Measurements from ENCODE around the gene DLG3. TPM values are rescaled to one million over a fixed set of nuclear protein-coding genes. Genes with fewer than 3 reads are reported as not detected.

The DLG3 gene
- total RNA-seq, 1 donor from 2014 or later: 6.5 TPM

DNA sequence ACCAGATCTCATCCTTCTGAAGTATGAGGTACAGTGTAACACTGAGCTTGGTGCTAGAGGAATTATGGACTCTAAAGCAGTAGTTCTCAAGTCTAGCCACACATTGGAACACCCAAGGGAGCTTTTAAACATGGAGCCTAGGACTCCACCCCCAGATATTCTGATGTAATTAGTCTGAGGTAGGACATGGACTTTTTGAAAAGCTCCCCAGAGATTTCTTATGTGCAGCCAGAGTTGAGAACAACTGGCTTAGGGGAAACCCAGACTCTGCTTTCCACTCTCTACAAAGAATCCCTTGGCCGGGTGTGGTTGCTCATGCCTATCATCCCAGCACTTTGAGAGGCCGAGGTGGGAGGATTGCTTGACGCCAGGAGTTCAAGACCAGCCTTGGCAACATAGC, 33.2 kb upstream of the DLG3 start:
- no peak for DNase-seq (ENCODE audit: low spot score in 2 of 2)
- Histone ChIP-seq H3K9me3 (no peaks in the 10 kb centered on the region), H3K27me3 (no peaks in the 10 kb centered on the region), H3K4me3 (no peak overlapping the region), H3K27ac (no peak overlapping the region), H3K36me3 (no peaks in the 10 kb centered on the region), H3K4me1 (no peaks in the 10 kb centered on the region)
- intact Hi-C loops (cut with DNase I): no loop called here
- TF ChIP-seq, protein P1, sequence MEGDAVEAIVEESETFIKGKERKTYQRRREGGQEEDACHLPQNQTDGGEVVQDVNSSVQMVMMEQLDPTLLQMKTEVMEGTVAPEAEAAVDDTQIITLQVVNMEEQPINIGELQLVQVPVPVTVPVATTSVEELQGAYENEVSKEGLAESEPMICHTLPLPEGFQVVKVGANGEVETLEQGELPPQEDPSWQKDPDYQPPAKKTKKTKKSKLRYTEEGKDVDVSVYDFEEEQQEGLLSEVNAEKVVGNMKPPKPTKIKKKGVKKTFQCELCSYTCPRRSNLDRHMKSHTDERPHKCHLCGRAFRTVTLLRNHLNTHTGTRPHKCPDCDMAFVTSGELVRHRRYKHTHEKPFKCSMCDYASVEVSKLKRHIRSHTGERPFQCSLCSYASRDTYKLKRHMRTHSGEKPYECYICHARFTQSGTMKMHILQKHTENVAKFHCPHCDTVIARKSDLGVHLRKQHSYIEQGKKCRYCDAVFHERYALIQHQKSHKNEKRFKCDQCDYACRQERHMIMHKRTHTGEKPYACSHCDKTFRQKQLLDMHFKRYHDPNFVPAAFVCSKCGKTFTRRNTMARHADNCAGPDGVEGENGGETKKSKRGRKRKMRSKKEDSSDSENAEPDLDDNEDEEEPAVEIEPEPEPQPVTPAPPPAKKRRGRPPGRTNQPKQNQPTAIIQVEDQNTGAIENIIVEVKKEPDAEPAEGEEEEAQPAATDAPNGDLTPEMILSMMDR (IDR thresholded peaks at IDR 0.05): no peak

DNA sequence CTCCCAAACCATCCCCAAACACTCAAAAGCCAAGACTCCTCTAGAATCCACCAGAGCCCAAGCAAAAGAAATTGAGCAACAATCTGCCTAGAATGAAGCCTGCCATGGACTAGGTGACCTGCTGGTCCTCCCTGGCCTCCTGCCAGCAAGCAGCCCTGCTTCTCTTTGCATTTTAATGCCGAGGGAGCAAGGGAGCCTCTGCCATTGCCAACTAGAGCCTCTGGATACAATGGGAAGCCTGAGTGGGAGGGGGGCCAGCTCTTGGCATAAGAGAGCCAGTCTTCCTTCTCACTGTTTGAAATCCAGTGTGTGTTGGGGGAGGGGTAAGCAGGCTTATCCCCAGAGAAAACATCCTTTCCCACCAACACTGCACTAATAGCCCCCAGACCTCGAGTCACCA, 23.0 kb upstream of the DLG3 start:
- no peaks in the 10 kb centered on the region for H3K27me3 ChIP-seq

GRCh38 chrX:70422851-70423341, 21.7 kb upstream of the DLG3 start, which contains the start of gene GDPD2:
TSS of gene GDPD2 (plus strand) at chrX:70423314. CDS start at chrX:70424985, 1,671 bp downstream.
- H3K27ac ChIP-seq: no peak within 1 kb of the TSS
- H3K27me3 ChIP-seq: no peaks in the 10 kb centered on the region
- no peaks in the 10 kb centered on the region for H3K36me3 ChIP-seq
- intact Hi-C loops (cut with DNase I): no loop called here
- no peak for DNase-seq (ENCODE audit: low spot score in 2 of 2)
- no peak within 1 kb of the TSS for H3K4me3 ChIP-seq
- H3K9me3 ChIP-seq: no peaks in the 10 kb centered on the region
- no peaks in the 10 kb centered on the region for H3K4me1 ChIP-seq
- TF ChIP-seq, protein P1 (IDR thresholded peaks at IDR 0.05): peak in 2 of 3 experiments; percentile 17 to 47

More for the DNA sequence above, 23.0 kb upstream of the DLG3 start:
- H3K9me3 ChIP-seq: no peaks in the 10 kb centered on the region
- H3K27ac ChIP-seq: no peak overlapping the region
- H3K4me3 ChIP-seq: no peak overlapping the region
- DNase-seq (ENCODE audit: low spot score in 2 of 2): no peak
- intact Hi-C loops (cut with DNase I): no loop called here
- TF ChIP-seq, protein P1 (IDR thresholded peaks at IDR 0.05): no peak
- H3K36me3 ChIP-seq: no peaks in the 10 kb centered on the region
- H3K4me1 ChIP-seq: no peaks in the 10 kb centered on the region

DNA sequence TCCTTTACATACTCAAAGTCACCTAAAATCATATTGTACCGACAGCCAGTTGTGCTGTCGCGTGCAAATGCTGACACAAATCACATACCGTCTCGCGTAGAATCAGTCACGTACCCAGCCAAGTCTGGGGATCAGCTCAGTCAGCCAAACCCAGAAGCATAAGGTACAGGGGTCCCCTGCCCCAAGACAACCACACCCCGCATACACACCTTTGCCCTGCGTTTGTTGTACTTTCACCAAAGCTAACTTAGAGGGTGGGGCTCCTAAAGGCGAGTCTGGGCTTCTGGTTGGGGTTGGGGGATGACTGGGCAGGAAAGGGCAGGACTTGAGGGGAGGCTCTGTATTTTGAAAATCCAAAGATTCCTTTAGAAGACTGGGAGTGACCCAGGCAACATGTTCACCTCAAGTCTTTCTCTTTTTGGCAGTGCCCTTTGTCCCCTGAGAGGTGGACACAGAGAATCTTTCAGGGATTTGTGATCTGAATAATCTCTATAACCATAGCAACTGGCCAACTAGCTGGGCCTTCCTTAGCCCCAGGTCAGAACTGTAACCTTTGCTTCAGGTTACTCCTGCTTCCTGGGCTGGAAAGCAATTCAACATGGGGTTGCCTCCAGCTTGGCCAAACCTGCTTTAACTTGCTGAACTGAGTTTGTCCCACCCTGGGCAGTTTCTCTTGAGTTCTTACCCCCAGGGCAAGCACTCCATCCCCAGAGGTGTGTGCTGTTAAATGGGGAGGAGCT, 20.5 kb upstream of the DLG3 start:
- intact Hi-C loops (cut with DNase I): no loop called here
- TF ChIP-seq, protein P1 (IDR thresholded peaks at IDR 0.05): no peak
- Histone ChIP-seq H3K4me1 (no peaks in the 10 kb centered on the region), H3K36me3 (no peaks in the 10 kb centered on the region), H3K9me3 (no peaks in the 10 kb centered on the region), H3K27me3 (no peaks in the 10 kb centered on the region), H3K27ac (no peak overlapping the region), H3K4me3 (no peak overlapping the region)
- DNase-seq (ENCODE audit: low spot score in 2 of 2): no peak

GRCh38 chrX:70424801-70425200, 19.8 kb upstream of the DLG3 start:
- intact Hi-C loops (cut with DNase I): no loop called here
- Histone ChIP-seq H3K27ac (no peak overlapping the region), H3K9me3 (no peaks in the 10 kb centered on the region), H3K4me3 (no peak overlapping the region), H3K36me3 (no peaks in the 10 kb centered on the region), H3K4me1 (no peaks in the 10 kb centered on the region), H3K27me3 (no peaks in the 10 kb centered on the region)
- DNase-seq (ENCODE audit: low spot score in 2 of 2): no peak
- TF ChIP-seq, protein P1 (IDR thresholded peaks at IDR 0.05): no peak

All from ascending aorta (tissue), 2 donors.